ENCODE measurements around the gene SYCP1.
"Not testable (repeated sequence)": the region's sequence is repeated elsewhere in the genome, so short reads cannot be mapped to it uniquely, and the experiment has no call there.

SYCP1 gene, protein sequence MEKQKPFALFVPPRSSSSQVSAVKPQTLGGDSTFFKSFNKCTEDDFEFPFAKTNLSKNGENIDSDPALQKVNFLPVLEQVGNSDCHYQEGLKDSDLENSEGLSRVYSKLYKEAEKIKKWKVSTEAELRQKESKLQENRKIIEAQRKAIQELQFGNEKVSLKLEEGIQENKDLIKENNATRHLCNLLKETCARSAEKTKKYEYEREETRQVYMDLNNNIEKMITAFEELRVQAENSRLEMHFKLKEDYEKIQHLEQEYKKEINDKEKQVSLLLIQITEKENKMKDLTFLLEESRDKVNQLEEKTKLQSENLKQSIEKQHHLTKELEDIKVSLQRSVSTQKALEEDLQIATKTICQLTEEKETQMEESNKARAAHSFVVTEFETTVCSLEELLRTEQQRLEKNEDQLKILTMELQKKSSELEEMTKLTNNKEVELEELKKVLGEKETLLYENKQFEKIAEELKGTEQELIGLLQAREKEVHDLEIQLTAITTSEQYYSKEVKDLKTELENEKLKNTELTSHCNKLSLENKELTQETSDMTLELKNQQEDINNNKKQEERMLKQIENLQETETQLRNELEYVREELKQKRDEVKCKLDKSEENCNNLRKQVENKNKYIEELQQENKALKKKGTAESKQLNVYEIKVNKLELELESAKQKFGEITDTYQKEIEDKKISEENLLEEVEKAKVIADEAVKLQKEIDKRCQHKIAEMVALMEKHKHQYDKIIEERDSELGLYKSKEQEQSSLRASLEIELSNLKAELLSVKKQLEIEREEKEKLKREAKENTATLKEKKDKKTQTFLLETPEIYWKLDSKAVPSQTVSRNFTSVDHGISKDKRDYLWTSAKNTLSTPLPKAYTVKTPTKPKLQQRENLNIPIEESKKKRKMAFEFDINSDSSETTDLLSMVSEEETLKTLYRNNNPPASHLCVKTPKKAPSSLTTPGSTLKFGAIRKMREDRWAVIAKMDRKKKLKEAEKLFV

DNA sequence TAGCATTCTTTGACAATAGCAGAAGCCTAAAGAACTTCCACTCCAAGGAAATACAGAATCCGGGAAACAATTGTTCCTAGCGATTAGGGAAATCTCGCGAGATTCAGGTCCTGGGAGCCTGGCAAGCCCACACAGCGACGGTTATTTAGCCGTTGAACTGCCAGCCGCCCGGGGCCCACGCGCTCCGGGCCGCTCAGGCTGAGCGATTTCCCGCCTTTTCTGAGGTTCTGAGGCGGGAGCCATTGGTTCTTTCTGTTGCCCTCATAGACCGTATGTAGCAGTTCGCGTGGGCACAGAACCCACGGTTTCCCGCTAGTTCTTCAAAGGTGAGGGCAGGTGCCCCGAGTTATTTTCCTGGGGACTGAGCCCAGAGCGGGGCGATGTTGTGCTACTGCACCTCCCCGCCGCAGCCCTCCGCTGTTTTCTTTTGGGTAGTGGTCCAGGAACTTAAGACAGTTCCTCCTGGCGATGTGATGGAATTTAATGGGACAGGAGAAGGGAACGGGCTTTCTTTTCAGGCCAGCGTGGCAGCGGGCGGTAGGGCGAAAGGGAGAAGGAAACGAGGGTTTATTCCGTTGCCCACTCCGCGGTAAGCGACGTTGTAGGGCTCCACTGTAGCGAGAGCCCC lies at the start of gene SYCP1:
Gene SYCP1, plus strand, starts transcription at position 171 of the 628 bp plus-strand sequence. CDS start 602 bp downstream, outside the sequence.
- DNase-seq (ENCODE audit: low read depth in 2 of 3, low spot score in 1 of 3), result peak in 1 of 3 donors; percentile 0

- DNase-seq (ENCODE audit: low read depth in 2 of 3, low spot score in 1 of 3), result no peak
Observed at GRCh38 chr1:114819869-114820268, 34.8 kb upstream of the SYCP1 start.

DNA sequence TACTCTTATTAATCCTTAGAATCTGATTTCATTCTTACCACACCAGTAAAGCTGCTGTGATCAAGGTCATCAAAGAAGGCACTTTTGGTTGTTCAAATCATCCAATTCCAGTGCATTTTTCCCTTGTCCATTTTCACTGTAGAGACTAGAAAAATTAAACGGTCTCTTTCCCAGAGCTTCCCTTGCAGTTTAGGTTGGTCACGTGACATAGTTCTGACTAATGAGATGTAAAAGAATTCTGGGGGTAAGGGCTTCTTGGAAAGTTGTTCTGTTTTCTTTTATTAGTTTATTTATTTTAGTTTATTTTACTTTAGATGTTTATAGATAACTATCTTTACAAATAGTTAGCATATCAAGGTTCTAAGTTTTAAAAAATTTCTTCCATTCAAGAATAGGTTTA lies 34.3 kb upstream of the SYCP1 start:
- no peak for DNase-seq (ENCODE audit: low read depth in 2 of 3, low spot score in 1 of 3)

DNA sequence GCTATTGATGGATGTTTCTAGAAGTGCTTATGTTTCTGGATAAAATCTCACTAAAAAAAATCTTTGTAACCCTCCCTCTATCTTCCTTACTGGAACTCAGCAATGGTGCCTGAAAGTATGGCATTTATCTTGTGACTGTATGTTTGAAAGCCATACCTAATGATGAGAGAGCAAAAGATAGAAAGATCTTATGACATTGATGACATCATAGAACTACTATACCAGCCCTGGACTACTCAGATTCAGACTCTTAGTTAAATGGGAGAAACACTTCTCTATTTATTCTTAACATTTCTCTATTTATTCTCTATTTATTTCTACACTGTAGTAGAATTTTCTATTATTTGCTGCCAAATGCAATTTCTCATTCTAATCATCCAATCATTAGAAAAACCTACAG lies 32.7 kb upstream of the SYCP1 start:
- DNase-seq (ENCODE audit: low read depth in 2 of 3, low spot score in 1 of 3), result no peak

- DNase-seq (ENCODE audit: low read depth in 2 of 3, low spot score in 1 of 3), result no peak
Observed at GRCh38 chr1:114828251-114828650, 26.4 kb upstream of the SYCP1 start.

DNA sequence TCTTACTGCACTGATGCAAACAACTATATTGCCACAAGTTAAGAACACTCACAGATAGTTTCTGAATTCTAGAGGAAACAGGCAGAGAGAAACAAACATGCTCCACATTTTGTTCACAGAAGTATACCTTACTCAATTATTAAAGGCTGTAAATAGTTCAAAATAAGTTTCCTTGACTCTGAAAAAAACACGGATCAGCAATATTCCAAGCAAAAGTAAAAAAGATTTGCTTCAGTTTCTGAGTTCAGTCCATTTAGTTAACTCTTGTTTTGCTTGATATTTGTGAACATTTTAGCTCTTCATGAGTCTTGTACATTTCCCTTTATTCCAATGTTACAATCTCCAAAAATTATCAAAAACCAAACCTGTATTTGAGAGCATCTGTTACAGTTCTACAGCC lies 24.6 kb upstream of the SYCP1 start:
- not testable (repeated sequence) for DNase-seq (ENCODE audit: low read depth in 2 of 3, low spot score in 1 of 3)

DNA sequence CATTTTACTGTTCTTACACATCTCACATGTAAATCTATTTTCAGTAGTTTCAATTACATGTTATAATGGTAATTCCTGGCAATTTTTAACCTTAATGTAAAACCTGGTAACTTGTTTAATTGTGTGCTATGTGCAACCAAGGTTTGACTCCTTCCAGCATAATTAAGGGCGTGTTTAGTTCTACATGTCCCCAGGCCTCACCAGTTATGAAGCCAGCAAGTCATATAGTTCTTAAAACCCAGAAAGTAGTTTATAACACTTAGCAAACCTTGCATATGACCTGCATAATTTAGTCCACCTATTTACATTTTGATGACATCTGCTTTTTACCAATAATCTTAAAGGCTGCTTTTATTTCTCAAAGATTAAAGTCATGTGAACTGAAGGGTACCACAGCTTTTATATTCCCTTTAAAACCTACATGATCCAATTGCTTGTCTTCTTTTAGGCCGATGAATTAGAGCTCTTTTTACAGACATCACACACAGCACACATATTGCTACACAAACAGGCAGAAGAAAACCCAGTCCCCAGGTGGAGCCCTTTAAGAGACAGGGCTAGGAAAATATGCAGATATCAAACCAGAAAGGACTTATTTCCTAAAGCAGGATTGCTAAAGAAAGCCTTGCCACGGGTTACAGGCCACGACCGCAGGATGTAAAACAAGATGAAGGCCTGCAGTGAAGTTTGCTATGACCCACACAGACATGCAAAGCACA lies 23.2 kb upstream of the SYCP1 start:
- DNase-seq (ENCODE audit: low read depth in 2 of 3, low spot score in 1 of 3), result no peak

DNA sequence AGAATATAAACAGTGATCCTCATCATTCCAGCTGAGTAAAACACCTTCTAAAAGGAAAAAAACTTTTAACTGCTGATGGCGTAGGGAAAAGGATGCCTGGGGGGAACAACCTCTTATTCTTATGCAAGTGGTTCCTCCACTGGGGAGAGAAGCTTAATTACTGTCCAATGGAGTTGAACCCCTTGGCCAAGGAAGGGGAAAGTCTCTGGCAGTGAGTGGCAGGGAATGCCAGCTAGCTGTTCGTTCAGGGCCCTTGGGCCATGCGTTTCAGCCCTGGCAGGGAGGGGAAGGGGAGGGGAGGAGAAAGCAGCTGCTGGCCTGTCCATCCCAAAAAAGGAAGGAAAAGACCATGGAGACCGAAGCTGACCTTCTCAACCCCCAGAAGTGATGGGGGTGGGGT lies 22.6 kb upstream of the SYCP1 start:
- no peak for DNase-seq (ENCODE audit: low read depth in 2 of 3, low spot score in 1 of 3)

- no peak for DNase-seq (ENCODE audit: low read depth in 2 of 3, low spot score in 1 of 3)
Observed at GRCh38 chr1:114833421-114833820, 21.2 kb upstream of the SYCP1 start.

DNA sequence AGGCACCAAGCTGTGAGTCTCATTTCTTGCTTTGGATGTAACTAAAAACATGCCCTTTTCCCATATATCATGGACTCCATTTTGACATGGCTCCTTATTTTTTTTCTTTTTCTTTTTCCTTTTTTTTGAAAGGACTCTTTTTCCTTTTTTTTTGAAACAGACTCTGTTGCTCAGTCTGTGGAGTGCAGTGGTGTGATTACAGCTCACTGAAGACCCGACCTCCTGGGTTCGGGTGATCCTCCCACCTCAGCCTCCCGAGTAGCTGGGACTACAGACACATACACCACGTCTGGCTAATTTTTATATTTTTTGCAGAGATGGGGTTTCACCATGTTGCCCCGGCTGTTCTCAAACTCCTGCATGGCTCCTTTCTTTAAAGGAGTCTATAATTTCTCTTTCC lies 10.4 kb upstream of the SYCP1 start:
- no peak for DNase-seq (ENCODE audit: low read depth in 2 of 3, low spot score in 1 of 3)

DNA sequence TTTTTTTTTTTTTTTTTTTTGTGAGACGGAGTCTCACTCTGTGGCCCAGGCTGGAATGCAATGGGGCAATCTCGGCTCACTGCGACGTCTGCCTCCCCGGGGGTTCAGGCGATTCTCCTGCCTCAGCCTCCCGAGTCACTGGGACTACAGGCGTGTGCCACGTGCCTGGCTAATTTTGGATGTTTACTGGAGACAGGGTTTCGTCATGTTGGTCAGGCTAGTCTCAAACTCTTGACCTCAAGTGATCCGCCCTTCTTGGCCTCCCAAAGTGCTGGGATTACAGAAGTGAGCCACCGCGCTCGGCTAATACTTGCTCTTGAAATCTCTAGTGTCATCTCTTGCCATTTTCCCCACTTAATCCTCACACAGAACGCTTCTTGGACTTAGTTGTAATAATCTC lies 1.1 kb upstream of the SYCP1 start:
- no peak for DNase-seq (ENCODE audit: low read depth in 2 of 3, low spot score in 1 of 3)

DNA sequence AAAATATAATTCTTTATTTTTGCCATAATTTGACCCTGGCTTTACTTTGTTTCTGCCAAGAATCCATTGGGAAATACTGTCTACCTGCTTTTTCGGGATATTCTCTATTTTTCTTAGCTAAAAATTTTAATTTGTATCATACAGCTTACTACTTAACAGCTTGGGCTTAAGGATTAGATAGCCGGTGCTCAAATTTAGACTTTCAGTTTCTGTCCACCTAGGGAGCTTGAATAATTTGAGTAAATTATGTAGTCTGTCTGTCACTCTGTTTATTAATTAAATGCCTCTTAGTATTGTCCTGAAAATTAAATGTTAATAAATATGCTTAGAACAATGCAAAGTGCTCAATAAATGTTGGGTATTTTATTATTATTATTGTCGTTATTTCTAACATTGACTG lies 6.7 kb downstream of the SYCP1 start:
- no peak for DNase-seq (ENCODE audit: low read depth in 2 of 3, low spot score in 1 of 3)

DNA sequence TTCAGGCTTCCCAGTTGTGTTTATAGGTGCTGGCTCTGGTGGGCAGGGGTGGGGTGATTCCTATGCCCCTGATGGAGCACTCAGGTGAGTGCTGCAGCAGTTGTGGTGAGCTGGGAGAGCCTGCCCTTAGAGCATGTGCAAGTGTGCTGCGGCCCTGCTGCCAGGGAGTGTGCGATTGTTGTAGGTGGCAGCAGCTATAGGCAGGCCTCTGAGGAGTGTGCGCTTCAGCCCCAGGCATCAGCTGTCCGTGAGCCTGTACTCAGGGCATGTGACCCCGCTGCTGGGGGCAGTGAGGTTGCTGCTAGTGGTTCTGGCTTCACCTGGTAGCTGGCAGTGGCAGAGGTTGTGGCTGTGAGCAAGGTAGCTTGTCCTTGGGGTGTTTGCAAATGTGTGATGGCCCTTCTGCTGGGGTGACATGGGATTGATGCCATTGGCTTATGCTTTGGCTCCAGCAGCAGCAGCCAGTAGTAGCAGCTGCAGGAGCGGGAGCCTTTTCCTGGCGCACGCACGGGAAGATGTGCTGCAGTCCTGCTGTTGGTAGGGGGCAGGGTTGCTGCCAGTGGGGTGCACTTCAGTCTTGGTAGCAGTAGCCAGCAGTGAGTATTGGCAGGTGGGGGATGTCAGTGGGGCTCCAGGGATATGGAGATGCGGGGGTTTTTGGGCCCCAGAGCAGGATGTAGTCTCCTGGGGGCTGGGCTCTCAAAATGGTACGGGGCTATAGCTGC lies 37.7 kb downstream of the SYCP1 start:
- no peak for DNase-seq (ENCODE audit: low read depth in 2 of 3, low spot score in 1 of 3)

GRCh38 chr1:114896795-114897194 lies 42.1 kb downstream of the SYCP1 start:
- DNase-seq (ENCODE audit: low read depth in 2 of 3, low spot score in 1 of 3), result no peak

DNA sequence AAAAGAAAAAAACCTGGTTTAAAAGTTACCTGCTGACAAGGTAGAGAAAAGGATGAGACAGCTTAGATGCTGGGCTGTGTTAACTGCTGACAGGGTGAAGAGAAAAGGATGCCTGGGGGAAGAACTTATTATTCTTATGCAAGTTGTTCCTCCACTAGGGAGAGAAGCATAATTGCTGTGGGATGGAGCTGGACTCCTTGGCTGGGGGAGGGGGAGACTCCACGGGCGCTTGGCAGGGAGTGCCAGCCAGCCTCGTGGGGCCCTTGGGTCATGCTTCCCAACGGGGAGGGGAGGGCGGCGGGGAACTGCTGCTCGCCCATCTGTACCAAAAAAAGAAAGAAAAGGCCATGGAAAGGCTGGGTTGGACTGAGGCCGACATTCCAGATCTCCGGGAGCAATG lies 47.2 kb downstream of the SYCP1 start:
- DNase-seq (ENCODE audit: low read depth in 2 of 3, low spot score in 1 of 3), result no peak

DNA sequence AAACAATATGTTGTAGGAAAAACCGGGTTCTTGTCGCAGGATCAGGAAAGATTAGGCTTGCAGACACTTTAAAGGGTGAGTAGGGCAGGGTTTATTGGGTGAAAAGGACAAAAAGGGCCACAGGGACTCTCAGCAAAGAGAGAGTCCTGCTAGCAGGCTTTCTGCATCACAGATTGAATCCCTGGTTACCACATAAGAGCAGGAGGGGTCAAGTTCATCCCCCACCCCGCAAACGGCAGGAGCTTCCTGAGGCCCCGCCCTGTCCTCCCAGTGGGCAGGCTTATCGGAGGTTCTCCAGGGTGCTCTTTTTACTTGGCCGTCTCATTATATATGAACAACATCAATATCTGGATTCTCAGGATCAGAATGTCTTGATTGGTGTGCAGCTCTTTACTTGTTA lies 47.7 kb downstream of the SYCP1 start:
- DNase-seq (ENCODE audit: low read depth in 2 of 3, low spot score in 1 of 3), result no peak

- no peak for DNase-seq (ENCODE audit: low read depth in 2 of 3, low spot score in 1 of 3)
Observed at GRCh38 chr1:114903480-114903879, 48.8 kb downstream of the SYCP1 start.

- DNase-seq (ENCODE audit: low read depth in 2 of 3, low spot score in 1 of 3), result not testable (repeated sequence)
Observed at GRCh38 chr1:114915720-114916119, 61.1 kb downstream of the SYCP1 start.

DNA sequence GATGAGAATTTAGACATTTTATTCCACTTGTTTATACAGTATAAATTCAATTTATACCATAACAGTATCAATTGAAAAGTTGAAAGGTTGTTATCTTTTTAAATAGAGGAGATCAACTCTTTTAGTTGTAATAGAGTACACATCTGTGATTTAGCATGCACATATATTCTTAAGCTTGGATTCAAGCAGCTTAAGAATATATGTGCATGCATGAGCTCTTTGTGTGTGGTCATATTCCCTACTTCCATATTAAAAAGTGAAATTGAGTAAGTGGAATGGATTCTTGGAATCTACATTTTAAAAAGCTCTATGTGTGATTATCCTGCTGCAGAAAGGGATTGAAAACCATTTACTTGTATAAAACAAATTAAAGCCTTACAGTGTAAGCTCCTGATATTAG lies 71.9 kb downstream of the SYCP1 start:
- no peak for DNase-seq (ENCODE audit: low read depth in 2 of 3, low spot score in 1 of 3)

DNA sequence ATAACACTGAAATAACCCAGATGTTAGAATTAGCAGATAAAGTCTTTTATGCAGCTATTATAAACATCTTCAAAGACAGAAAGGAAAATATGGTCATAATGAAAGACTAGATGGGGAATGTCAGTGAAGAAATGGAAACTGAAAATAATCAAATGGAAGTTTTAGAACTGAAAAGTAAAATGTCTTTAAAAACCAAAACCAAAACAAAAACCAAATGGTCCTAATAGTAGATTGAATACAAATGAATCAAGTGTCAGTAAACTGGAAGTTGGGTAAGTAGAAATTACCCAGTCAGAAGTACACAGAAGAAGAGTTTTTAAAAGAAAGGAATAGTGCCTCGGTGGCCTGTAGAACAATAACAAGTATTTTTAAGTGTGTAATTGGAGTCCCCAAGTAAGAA lies 72.7 kb downstream of the SYCP1 start:
- no peak for DNase-seq (ENCODE audit: low read depth in 2 of 3, low spot score in 1 of 3)
